PC-9 (cell line): Measurements from ENCODE around the gene ATP2C2.
"Not testable (repeated sequence)": the region's sequence is repeated elsewhere in the genome, so short reads cannot be mapped to it uniquely, and the experiment has no call there.

Experiments
- CTCF ChIP-seq: fragments of 200-600 bp; sonication (generic); conservative IDR thresholded peaks from 2 replicates; pipeline ENCODE4 v1.6.1; 2017; ENCODE audit warnings: mixed run types, antibody characterized with exemption, mild to moderate bottlenecking, moderate library complexity
- EZH2 ChIP-seq: fragments of 200-600 bp; sonication (generic); IDR thresholded peaks from 2 replicates; pipeline ENCODE4 v1.8.0; 2017; ENCODE audit warnings: antibody characterized with exemption, low read depth

- not testable (repeated sequence) for TF ChIP-seq CTCF, EZH2
Observed at GRCh38 chr16:84451010-84451676, 82.8 kb downstream of the ATP2C2 start.
